PC-3 (cell line): Measurements from ENCODE around the gene NFIX. TPM values are rescaled to one million over a fixed set of nuclear protein-coding genes. Genes with fewer than 3 reads are reported as not detected.

ENCODE experiments used
- ATAC-seq: fragments of 200-7000 bp; cut with Tn5 transposase; 2 replicates; pipeline ENCODE4 v1.9.1; 2020; ENCODE audit warnings: mild to moderate bottlenecking, moderate library complexity
- BruUV-seq: library from RNA; stranded (reverse); fragments of 400-500 nt; replicated peaks from 2 replicates; lab custom pipeline; 2021; lab: Mats Ljungman, UMichigan
- CTCF ChIA-PET: fragments of 300-600 bp; sonication (Branson Sonifier 250); formaldehyde crosslinking; loops from one replicate; lab custom pipeline; 2022; ENCODE audit warnings: antibody characterized with exemption; lab: Charles Lee
- POLR2A ChIA-PET: fragments of 300-600 bp; sonication (Branson Sonifier 250); formaldehyde crosslinking; loops from one replicate; lab custom pipeline; 2022; ENCODE audit warnings: antibody characterized with exemption; ENCODE audit not compliant: unreplicated experiment; lab: Charles Lee
- DNase-seq: peaks from one replicate; pipeline ENCODE4 v3.0.0-alpha.2; 2015
- H2AFZ ChIP-seq: fragments of 300-600 bp; sonication (generic); 2 replicates; pipeline ENCODE4 v1.6.0; 2016; ENCODE audit warnings: antibody characterized with exemption, low read length
- H3F3A ChIP-seq: fragments of 300-600 bp; sonication (generic); one replicate; pipeline ENCODE4 v1.6.0; 2017; ENCODE audit warnings: antibody characterized with exemption, low read length, control low read depth, mild to moderate bottlenecking; ENCODE audit not compliant: unreplicated experiment
- H3K27ac ChIP-seq: fragments of 300-600 bp; sonication (generic); 2 replicates; pipeline ENCODE4 v1.5.1; 2016; ENCODE audit warnings: mild to moderate bottlenecking, low read length
- H3K27me3 ChIP-seq: fragments of 300-600 bp; sonication (generic); 2 replicates; pipeline ENCODE4 v1.6.1; 2016; ENCODE audit warnings: low read length, mixed read lengths
- H3K36me3 ChIP-seq: fragments of 300-600 bp; sonication (generic); 2 replicates; pipeline ENCODE4 v1.6.1; 2016; ENCODE audit warnings: low read depth, mixed run types, low read length, mixed read lengths
- H3K4me1 ChIP-seq: fragments of 300-600 bp; sonication (generic); 2 replicates; pipeline ENCODE4 v1.5.1; 2016; ENCODE audit warnings: low read length; ENCODE audit not compliant: insufficient read depth
- H3K4me2 ChIP-seq: fragments of 300-600 bp; sonication (generic); 2 replicates; pipeline ENCODE4 v1.6.0; 2016; ENCODE audit warnings: low read length
- H3K4me3 ChIP-seq: fragments of 300-600 bp; sonication (generic); 2 replicates; pipeline ENCODE4 v1.5.1; 2016; ENCODE audit warnings: mild to moderate bottlenecking, low read length, mixed read lengths
- H3K79me2 ChIP-seq: fragments of 300-600 bp; sonication (generic); 2 replicates; pipeline ENCODE4 v1.6.1; 2017; ENCODE audit warnings: low read length, mixed read lengths
- H3K9ac ChIP-seq: fragments of 300-600 bp; sonication (generic); 2 replicates; pipeline ENCODE4 v1.6.0; 2016; ENCODE audit warnings: mild to moderate bottlenecking, low read length
- H3K9me2 ChIP-seq: fragments of 300-600 bp; sonication (generic); replicated peaks from 2 replicates; pipeline ENCODE4 v1.6.1; 2016; ENCODE audit warnings: mixed run types, low read length, mixed read lengths
- H3K9me3 ChIP-seq: fragments of 300-600 bp; sonication (generic); 2 replicates; pipeline ENCODE4 v1.6.1; 2016; ENCODE audit warnings: low read length, mixed read lengths
- H4K20me1 ChIP-seq: fragments of 300-600 bp; sonication (generic); 2 replicates; pipeline ENCODE4 v1.6.1; 2016; ENCODE audit warnings: low read length, mixed read lengths
- EZH2 ChIP-seq: fragments of 300-600 bp; sonication (generic); IDR thresholded peaks from one replicate; pipeline ENCODE4 v1.6.1; 2017; ENCODE audit warnings: antibody characterized with exemption, mild to moderate bottlenecking, low read length; ENCODE audit not compliant: unreplicated experiment
- EZH2phosphoT487 ChIP-seq: fragments of 300-600 bp; sonication (generic); IDR thresholded peaks from 2 replicates; pipeline ENCODE4 v1.6.1; 2018; ENCODE audit warnings: mild to moderate bottlenecking, antibody characterized with exemption, low read length, borderline replicate concordance
- intact Hi-C: fragments of 100-400 bp; cut with micrococcal nuclease; formaldehyde crosslinking; loops from 2 replicates; pipeline ENCODE4 v1.9.0; 2023
- total RNA-seq: library from RNA; depleted of rRNA; stranded (reverse); fragments of >200 nt; gene quantifications from 2 replicates; pipeline ENCODE4 v1.2.3, GENCODE V29; 2014
- TF ChIP-seq, protein P1 (sequence below): fragments of 300-600 bp; sonication (generic); conservative IDR thresholded peaks from 2 replicates; pipeline ENCODE4 v1.5.1; 2017; ENCODE audit warnings: antibody characterized with exemption, low read depth, mild to moderate bottlenecking, low read length

Gene NFIX
- total RNA-seq, 1 experiment from 2014 or later = 43.3 TPM

DNA sequence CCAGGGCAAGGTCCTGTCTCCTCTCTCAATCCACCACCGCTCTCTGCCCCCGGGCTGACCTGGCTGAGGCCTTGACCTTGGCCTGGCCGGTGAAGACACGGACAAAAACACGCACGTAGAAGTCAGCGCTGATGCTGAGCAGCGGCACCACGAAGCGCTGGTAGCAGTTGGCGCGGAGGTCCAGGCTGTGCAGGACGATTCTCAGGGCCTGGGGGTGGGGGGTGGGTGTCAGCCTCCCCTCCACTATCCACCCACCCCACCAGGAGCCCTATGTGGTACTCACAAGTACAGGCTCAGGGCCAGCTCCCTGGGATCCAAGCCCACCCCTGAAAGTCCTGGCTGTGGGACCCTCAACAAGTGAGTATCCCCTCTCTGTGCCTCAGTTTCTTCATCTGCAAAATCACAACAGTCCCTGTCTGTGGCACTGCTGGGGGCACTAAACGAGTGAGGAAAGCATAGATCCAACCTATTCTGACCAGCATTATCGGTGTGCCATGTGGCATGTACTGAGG lies 114.9 kb downstream of the NFIX start:
- H3K9me2 ChIP-seq = no peaks in the 10 kb centered on the region
- H3K79me2 ChIP-seq = peaks cover 17% of the 10 kb centered on the region
- H4K20me1 ChIP-seq = no peaks in the 10 kb centered on the region
- CTCF ChIA-PET = no interaction called here
- H3F3A ChIP-seq = no peaks in the 10 kb centered on the region
- TF ChIP-seq EZH2 = no peak
- TF ChIP-seq, protein P1, sequence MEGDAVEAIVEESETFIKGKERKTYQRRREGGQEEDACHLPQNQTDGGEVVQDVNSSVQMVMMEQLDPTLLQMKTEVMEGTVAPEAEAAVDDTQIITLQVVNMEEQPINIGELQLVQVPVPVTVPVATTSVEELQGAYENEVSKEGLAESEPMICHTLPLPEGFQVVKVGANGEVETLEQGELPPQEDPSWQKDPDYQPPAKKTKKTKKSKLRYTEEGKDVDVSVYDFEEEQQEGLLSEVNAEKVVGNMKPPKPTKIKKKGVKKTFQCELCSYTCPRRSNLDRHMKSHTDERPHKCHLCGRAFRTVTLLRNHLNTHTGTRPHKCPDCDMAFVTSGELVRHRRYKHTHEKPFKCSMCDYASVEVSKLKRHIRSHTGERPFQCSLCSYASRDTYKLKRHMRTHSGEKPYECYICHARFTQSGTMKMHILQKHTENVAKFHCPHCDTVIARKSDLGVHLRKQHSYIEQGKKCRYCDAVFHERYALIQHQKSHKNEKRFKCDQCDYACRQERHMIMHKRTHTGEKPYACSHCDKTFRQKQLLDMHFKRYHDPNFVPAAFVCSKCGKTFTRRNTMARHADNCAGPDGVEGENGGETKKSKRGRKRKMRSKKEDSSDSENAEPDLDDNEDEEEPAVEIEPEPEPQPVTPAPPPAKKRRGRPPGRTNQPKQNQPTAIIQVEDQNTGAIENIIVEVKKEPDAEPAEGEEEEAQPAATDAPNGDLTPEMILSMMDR = no peak
- TF ChIP-seq EZH2phosphoT487 = no peak
- H3K4me3 ChIP-seq = no peak overlapping the region
- no peak overlapping the region for H3K9ac ChIP-seq
- BruUV-seq = no TSS peak
- ATAC-seq = no peak
- intact Hi-C loops = no loop called here
- peaks cover 5% of the 10 kb centered on the region for H3K4me1 ChIP-seq
- H3K4me2 ChIP-seq = no peak overlapping the region
- POLR2A ChIA-PET = no interaction called here
- no peak overlapping the region for H3K27ac ChIP-seq
- H3K9me3 ChIP-seq = no peaks in the 10 kb centered on the region
- no peaks in the 10 kb centered on the region for H3K27me3 ChIP-seq
- peaks cover 25% of the 10 kb centered on the region; the same call in 1 of the 2 replicates for H3K36me3 ChIP-seq
- H2AFZ ChIP-seq = no peak overlapping the region
- DNase-seq = no peak

DNA sequence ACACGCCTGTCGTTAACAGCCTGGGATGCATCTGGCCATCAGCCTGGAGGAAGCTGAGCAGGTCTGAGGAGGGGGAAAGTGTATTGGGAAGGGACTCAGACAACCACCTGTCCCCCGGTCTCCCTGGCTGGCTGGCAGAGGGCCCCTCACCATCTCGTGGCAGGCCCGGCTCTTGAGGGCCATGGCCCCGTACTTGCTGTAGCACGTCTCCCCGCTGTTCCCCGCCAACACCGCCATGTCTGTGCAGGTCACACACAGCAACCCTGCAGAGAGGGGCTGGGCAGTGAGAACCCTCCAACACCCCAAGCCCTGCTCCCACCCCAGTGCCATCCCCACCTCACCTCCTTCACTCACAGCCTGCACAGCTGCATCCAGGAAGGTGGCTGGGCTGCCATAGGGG lies 117.3 kb downstream of the NFIX start:
- Histone ChIP-seq H3K79me2 (peaks cover 31% of the 10 kb centered on the region), H4K20me1 (no peaks in the 10 kb centered on the region), H3F3A (peaks cover 4% of the 10 kb centered on the region), H3K9ac (no peak overlapping the region), H2AFZ (no peak overlapping the region), H3K4me2 (no peak overlapping the region), H3K27me3 (no peaks in the 10 kb centered on the region), H3K27ac (no peak overlapping the region), H3K9me3 (no peaks in the 10 kb centered on the region), H3K4me3 (no peak overlapping the region), H3K36me3 (peaks cover 23% of the 10 kb centered on the region; the same call in 1 of the 2 replicates), H3K9me2 (no peaks in the 10 kb centered on the region), H3K4me1 (peaks cover 11% of the 10 kb centered on the region)
- DNase-seq (no peak), ATAC-seq (no peak)
- BruUV-seq = no TSS peak
- POLR2A ChIA-PET = no interaction called here
- intact Hi-C loops = no loop called here
- TF ChIP-seq, protein P1 = no peak
- no peak for TF ChIP-seq EZH2
- TF ChIP-seq EZH2phosphoT487 = no peak
- CTCF ChIA-PET = no interaction called here

DNA sequence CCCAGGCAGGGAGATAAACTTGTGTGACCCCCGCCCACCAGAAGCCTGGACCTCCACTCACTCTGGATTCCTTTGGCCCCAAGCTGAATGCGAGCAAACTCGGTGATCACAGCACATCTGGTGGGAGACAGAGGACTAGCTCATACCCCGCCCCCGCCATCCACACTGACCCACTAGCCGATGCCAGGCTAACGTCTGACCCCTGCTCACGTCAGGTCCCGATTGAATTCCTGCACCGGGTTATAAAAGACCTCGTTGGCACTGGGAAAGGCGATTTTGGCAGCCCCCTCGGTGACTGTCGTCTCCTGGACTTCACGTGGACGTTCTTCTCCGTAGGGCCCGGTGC lies 120.6 kb downstream of the NFIX start:
- peaks cover 33% of the 10 kb centered on the region for H3K4me1 ChIP-seq
- intact Hi-C loops = no loop called here
- H3F3A ChIP-seq = peaks cover 4% of the 10 kb centered on the region
- peak overlapping the region; percentile 96 for H3K4me2 ChIP-seq
- no peaks in the 10 kb centered on the region for H3K9me2 ChIP-seq
- no peaks in the 10 kb centered on the region for H3K9me3 ChIP-seq
- H3K79me2 ChIP-seq = peaks cover 61% of the 10 kb centered on the region
- no TSS peak for BruUV-seq
- peak overlapping the region; percentile 94 for H3K9ac ChIP-seq
- DNase-seq (no peak), ATAC-seq (no peak; the same call in 1 of the 2 replicates)
- peak overlapping the region; percentile 91 for H3K4me3 ChIP-seq
- H4K20me1 ChIP-seq = peaks cover 20% of the 10 kb centered on the region
- CTCF ChIA-PET = no interaction called here
- TF ChIP-seq, protein P1 = no peak
- TF ChIP-seq EZH2 (no peak), EZH2phosphoT487 (no peak)
- H2AFZ ChIP-seq = peak overlapping the region; percentile 82
- POLR2A ChIA-PET = no interaction called here
- peak overlapping the region; percentile 81 for H3K27ac ChIP-seq
- peaks cover 15% of the 10 kb centered on the region; the same call in 1 of the 2 replicates for H3K36me3 ChIP-seq
- H3K27me3 ChIP-seq = no peaks in the 10 kb centered on the region
